PC-3 (cell line): ENCODE measurements around the gene ABLIM3.

Experiments used
- EZH2 ChIP-seq: fragments of 300-600 bp; sonication (generic); IDR thresholded peaks from one replicate; pipeline ENCODE4 v1.6.1; 2017; ENCODE audit warnings: antibody characterized with exemption, mild to moderate bottlenecking, low read length; ENCODE audit not compliant: unreplicated experiment
- TF ChIP-seq, protein P1 (sequence below): fragments of 300-600 bp; sonication (generic); conservative IDR thresholded peaks from 2 replicates; pipeline ENCODE4 v1.5.1; 2017; ENCODE audit warnings: antibody characterized with exemption, low read depth, mild to moderate bottlenecking, low read length

GRCh38 chr5:149227168-149227826, 86.0 kb downstream of the ABLIM3 start:
- TF ChIP-seq, protein P1, sequence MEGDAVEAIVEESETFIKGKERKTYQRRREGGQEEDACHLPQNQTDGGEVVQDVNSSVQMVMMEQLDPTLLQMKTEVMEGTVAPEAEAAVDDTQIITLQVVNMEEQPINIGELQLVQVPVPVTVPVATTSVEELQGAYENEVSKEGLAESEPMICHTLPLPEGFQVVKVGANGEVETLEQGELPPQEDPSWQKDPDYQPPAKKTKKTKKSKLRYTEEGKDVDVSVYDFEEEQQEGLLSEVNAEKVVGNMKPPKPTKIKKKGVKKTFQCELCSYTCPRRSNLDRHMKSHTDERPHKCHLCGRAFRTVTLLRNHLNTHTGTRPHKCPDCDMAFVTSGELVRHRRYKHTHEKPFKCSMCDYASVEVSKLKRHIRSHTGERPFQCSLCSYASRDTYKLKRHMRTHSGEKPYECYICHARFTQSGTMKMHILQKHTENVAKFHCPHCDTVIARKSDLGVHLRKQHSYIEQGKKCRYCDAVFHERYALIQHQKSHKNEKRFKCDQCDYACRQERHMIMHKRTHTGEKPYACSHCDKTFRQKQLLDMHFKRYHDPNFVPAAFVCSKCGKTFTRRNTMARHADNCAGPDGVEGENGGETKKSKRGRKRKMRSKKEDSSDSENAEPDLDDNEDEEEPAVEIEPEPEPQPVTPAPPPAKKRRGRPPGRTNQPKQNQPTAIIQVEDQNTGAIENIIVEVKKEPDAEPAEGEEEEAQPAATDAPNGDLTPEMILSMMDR = no peak
- TF ChIP-seq EZH2 = no peak
